RWPE2 (cell line): ENCODE measurements around the gene MDGA2.

Source experiments
- ATAC-seq: fragments of 200-7000 bp; cut with Tn5 transposase; 3 replicates; pipeline ENCODE4 v1.9.1; 2021; ENCODE audit warnings: low read depth
- DNase-seq: peaks from one replicate; pipeline ENCODE4 v3.0.0-alpha.2; 2020; ENCODE audit warnings: low spot score
- H3K27ac ChIP-seq: fragments of 450-650 bp; 2 replicates; pipeline ENCODE4 v1.5.1; 2017; ENCODE audit warnings: mild to moderate bottlenecking; ENCODE audit not compliant: poor library complexity, severe bottlenecking
- H3K27me3 ChIP-seq: fragments of 250-450 bp; sonication (Bioruptor Pico); 2 replicates; pipeline ENCODE4 v1.5.1; 2021; ENCODE audit warnings: mild to moderate bottlenecking, moderate library complexity; ENCODE audit not compliant: insufficient read depth, poor library complexity, severe bottlenecking
- H3K36me3 ChIP-seq: fragments of 250-450 bp; sonication (Bioruptor Pico); 2 replicates; pipeline ENCODE4 v1.5.1; 2020; ENCODE audit warnings: low read depth, mild to moderate bottlenecking, moderate library complexity
- H3K4me1 ChIP-seq: fragments of 250-450 bp; sonication (Bioruptor Pico); 2 replicates; pipeline ENCODE4 v1.5.1; 2021; ENCODE audit warnings: mild to moderate bottlenecking, moderate library complexity; ENCODE audit not compliant: insufficient read depth, poor library complexity, severe bottlenecking
- H3K4me3 ChIP-seq: fragments of 250-450 bp; sonication (Bioruptor Pico); 2 replicates; pipeline ENCODE4 v1.5.1; 2021; ENCODE audit warnings: mild to moderate bottlenecking, moderate library complexity; ENCODE audit not compliant: severe bottlenecking
- H3K9me3 ChIP-seq: fragments of 250-450 bp; sonication (Bioruptor Pico); 2 replicates; pipeline ENCODE4 v1.5.1; 2021; ENCODE audit warnings: mild to moderate bottlenecking, moderate library complexity; ENCODE audit not compliant: severe bottlenecking
- TF ChIP-seq, protein P1 (sequence below): fragments of 450-650 bp; IDR thresholded peaks from one replicate; pipeline ENCODE4 v1.5.1; 2017; ENCODE audit warnings: mild to moderate bottlenecking, moderate library complexity; ENCODE audit not compliant: poor library complexity, severe bottlenecking

MDGA2 gene

DNA sequence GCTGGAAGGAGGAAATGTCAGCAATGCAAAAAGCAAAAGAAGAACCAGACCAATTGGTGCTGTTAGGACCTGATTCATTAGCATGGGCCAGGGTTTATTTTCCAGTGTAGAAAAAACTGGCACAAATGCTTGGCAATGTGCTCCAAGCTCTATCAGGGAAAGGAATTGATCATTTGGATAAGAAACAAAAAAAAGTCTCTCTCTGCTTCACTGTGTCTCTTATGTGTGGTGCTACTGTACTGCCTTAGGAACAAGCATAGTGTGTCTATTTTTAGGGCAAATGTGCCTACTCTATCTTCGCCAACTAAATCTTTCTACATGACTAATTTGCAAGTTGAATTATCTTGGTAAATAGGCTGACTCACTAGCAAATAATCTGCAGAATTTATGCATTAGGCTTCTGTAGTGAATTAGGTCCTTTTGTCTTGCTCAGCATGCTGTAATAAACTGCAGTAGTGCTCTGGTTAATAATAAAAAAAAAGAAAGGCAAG lies 236.7 kb downstream of the MDGA2 start:
- no peak overlapping the region for H3K4me3 ChIP-seq
- H3K27me3 ChIP-seq: peaks cover 13% of the 10 kb centered on the region
- DNase-seq (no peak), ATAC-seq (peak; percentile 65; the same call in 2 of the 3 replicates)
- H3K9me3 ChIP-seq: no peaks in the 10 kb centered on the region
- no peaks in the 10 kb centered on the region for H3K36me3 ChIP-seq
- no peaks in the 10 kb centered on the region for H3K4me1 ChIP-seq
- H3K27ac ChIP-seq: no peak overlapping the region
- TF ChIP-seq, protein P1, sequence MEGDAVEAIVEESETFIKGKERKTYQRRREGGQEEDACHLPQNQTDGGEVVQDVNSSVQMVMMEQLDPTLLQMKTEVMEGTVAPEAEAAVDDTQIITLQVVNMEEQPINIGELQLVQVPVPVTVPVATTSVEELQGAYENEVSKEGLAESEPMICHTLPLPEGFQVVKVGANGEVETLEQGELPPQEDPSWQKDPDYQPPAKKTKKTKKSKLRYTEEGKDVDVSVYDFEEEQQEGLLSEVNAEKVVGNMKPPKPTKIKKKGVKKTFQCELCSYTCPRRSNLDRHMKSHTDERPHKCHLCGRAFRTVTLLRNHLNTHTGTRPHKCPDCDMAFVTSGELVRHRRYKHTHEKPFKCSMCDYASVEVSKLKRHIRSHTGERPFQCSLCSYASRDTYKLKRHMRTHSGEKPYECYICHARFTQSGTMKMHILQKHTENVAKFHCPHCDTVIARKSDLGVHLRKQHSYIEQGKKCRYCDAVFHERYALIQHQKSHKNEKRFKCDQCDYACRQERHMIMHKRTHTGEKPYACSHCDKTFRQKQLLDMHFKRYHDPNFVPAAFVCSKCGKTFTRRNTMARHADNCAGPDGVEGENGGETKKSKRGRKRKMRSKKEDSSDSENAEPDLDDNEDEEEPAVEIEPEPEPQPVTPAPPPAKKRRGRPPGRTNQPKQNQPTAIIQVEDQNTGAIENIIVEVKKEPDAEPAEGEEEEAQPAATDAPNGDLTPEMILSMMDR: no peak

DNA sequence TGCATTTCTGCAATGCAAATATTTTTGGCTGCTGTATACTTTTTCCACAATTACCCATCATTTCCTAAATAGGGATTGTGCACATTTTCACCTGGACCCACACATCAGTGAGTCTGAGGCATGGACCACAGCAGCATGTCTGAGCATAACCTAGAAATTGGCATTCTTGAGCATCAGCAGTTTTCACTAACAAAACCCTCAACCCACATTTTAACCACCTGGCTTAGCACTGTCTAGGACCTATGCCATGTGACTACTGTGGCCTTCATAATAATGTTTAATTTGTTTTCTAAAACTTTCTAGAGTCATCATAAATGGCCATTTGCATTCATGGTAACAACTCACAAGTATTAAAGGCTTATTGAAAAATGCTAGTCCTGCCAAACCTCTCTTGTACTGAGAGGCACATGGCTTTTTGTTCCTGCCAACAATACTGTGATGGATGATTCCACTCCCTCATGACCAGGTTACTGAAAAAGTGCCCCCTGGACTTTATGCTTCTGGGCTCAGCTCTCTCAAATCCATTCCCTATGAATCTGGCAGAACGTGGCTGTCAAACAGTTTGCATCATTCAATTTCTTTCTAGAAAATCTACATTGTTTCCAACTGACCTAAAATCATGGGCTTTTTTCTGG lies 240.0 kb downstream of the MDGA2 start:
- peaks cover 13% of the 10 kb centered on the region for H3K27me3 ChIP-seq
- ATAC-seq (no peak), DNase-seq (no peak)
- no peaks in the 10 kb centered on the region for H3K9me3 ChIP-seq
- H3K36me3 ChIP-seq: no peaks in the 10 kb centered on the region
- TF ChIP-seq, protein P1: no peak
- no peak overlapping the region for H3K4me3 ChIP-seq
- no peaks in the 10 kb centered on the region for H3K4me1 ChIP-seq
- no peak overlapping the region for H3K27ac ChIP-seq

DNA sequence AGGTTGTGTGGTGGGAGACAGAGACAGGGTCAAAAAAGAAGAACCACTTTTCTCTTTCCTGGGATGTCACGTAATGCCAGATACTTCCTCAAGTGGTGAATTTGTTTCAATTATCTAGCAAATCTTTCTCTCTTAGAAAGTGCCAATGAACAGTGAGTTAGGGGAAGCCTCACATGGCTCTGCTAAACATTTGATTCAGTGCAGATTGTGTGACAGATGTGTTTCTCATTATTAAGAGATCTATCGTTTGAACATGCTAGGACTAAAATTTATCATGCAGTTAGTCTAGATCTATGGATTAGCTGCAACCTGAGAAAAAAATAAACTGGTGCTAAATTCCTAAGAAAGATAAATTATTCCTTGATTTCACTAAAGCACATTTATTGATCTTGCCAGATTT lies 247.8 kb downstream of the MDGA2 start:
- Histone ChIP-seq H3K4me1 (no peaks in the 10 kb centered on the region), H3K9me3 (no peaks in the 10 kb centered on the region), H3K36me3 (no peaks in the 10 kb centered on the region), H3K4me3 (no peak overlapping the region), H3K27me3 (peaks cover 52% of the 10 kb centered on the region), H3K27ac (no peak overlapping the region)
- ATAC-seq (no peak), DNase-seq (no peak)
- TF ChIP-seq, protein P1: no peak

- no peak for ATAC-seq
- Histone ChIP-seq H3K4me1 (no peaks in the 10 kb centered on the region), H3K36me3 (no peaks in the 10 kb centered on the region), H3K9me3 (no peaks in the 10 kb centered on the region), H3K27ac (no peak overlapping the region), H3K27me3 (peaks cover 50% of the 10 kb centered on the region), H3K4me3 (no peak overlapping the region)
- TF ChIP-seq, protein P1: no peak
- DNase-seq: no peak
Observed at GRCh38 chr14:47425302-47425701, 250.1 kb downstream of the MDGA2 start.

DNA sequence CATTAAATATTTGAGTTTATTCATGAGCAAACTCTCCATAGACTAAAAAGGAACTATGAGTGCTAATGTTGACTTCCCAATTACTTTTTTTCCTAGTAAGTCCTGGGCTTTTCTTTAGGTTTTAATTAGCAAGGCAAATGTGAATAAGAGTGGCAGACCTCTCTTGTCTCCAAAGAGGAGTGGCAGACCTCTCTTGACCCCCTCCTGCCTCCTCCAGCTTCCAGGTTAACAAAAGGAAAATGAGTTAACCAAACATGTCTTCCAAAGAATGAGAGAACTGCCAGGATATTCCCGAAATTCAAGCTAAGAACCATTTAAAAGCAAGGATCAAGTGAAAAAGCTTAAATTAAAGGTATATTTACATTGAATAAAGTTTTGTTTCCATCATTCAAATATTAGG lies 253.2 kb downstream of the MDGA2 start:
- DNase-seq (no peak), ATAC-seq (no peak)
- H3K27ac ChIP-seq: no peak overlapping the region
- TF ChIP-seq, protein P1: no peak
- H3K4me1 ChIP-seq: no peaks in the 10 kb centered on the region
- H3K36me3 ChIP-seq: no peaks in the 10 kb centered on the region
- peaks cover 38% of the 10 kb centered on the region for H3K27me3 ChIP-seq
- H3K4me3 ChIP-seq: no peak overlapping the region
- H3K9me3 ChIP-seq: no peaks in the 10 kb centered on the region
